HG03521 (cell line): ENCODE measurements around the gene OPALIN.
"Not testable (repeated sequence)": the region's sequence is repeated elsewhere in the genome, so short reads cannot be mapped to it uniquely, and the experiment has no call there.

Source experiments
- ATAC-seq: cut with Tn5 transposase; IDR thresholded peaks from one replicate; pipeline ENCODE4 v1.9.1; 2021; ENCODE audit warnings: mild to moderate bottlenecking, moderate library complexity; ENCODE audit not compliant: unreplicated experiment

OPALIN gene

DNA sequence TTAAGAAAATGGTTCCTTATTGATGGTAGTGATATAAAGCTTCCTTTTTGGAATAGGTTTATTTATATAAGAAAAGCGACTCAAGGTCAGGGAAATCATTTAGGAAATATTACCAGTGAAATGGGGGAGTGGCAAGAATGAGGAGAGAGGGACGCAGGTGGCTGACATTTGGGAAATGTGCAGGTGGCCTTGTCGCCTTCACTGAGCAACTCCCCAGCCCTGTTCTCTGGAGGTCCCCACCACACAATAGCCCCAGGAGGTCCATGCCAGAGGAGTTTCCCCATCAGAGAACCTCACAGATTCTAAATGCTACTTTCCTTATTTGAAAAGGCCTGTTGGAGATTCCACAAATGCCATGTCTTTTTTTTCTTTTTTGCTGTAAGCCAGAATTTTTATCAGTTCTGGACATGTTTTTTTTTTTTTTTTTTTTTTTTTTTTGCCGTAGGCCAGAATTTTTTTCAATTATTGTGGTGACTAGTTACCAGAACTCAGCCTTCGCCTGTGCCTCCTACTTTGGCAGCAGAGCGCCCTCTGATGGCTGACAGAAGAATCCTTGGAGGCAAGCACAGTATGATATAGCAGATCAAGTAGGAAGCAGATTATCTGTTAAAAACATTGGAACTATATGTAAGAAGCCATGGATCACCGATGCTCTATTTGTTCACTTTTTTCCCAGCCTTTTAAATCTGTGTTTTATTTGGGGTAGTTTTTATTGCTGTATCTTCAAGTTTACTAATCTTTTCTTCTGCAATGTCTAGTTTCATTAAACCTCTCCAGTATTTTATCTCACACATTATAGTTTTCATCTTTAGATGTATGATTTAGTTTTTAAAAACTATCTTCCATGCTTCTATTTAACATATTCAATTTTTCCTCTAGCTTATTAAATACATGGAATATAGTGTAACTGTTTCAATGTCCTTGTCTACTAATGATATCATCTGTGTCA lies 18.6 kb downstream of the OPALIN start:
- no peak for ATAC-seq

DNA sequence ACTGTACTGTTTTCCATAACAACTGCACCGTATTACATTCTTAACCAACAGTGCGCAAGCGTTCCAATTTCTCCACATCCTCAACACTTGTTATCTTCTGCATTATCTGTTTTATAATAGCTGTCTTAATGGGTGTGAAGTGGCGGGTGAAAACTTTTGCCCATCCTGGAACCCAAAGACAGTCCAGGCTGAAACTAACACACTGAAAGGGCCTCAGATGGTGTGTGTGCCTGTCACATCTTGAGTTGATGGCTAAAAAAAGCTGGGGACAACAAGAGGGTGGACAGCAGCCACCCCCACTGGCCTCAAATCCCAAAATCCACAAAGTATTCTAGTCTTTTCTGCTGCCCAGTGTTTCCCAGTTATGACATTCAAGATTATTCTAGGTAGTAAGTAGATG lies 19.4 kb downstream of the OPALIN start:
- ATAC-seq = no peak

DNA sequence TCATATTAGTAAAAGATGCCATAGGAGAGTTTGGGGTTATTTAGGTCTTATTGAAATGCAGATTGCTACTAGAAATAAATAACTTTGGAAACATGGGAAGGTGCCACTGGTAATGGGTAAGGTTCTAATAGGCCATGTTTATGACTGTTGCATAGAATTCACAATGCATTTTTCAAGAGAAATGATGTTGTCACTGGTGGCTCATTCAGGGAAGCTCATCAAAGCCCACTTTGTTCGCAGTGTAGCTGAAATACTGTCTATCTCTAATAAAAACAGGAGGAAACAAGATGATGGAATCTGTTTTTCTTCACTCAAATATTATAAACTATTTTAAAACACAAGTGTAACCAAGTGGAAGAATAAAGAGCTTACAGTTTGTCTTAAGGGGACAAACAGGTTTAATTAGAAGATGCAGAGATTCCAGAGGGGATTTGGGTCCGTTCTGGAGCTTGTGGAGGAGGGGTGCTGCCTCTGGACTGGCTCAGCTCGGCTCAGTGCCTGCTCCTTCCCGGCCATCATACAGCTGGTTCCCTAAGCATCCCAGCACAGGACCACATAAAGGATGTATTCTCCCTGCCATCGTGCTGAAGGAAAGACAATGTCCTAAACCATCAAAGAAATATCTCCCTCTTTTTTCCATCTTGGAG lies 20.4 kb downstream of the OPALIN start:
- ATAC-seq = no peak

- ATAC-seq = no peak
These were observed 21.7 kb downstream of the OPALIN start for GRCh38 chr10:96337106-96337505.

- ATAC-seq = no peak
These were observed 23.9 kb downstream of the OPALIN start for GRCh38 chr10:96334616-96335526.

GRCh38 chr10:96333101-96333500 lies 25.7 kb downstream of the OPALIN start:
- ATAC-seq = no peak

GRCh38 chr10:96327462-96327861 lies 31.3 kb downstream of the OPALIN start:
- ATAC-seq = no peak

- ATAC-seq = peak; percentile 89
These were observed 33.0 kb downstream of the OPALIN start for GRCh38 chr10:96325719-96326373.

GRCh38 chr10:96324447-96324846 lies 34.4 kb downstream of the OPALIN start:
- no peak for ATAC-seq

DNA sequence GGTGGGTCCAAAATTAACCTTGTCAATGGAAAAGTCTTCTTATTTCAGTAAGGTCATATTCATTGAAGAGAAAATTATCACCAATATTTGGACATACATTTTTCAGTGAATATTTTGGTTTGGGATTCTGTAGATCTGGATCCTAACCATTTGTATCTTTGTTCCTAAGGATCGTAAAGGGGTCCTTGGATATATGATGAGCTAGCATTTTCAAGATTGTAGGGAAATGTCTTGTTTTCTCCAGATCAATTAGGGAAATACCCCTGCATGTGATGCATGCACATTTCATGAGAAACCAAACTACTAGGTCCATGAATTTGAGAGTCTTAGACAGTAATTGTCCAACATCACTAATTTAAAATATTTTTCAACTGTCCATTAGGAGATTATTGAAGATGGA lies 36.5 kb downstream of the OPALIN start:
- ATAC-seq = no peak

DNA sequence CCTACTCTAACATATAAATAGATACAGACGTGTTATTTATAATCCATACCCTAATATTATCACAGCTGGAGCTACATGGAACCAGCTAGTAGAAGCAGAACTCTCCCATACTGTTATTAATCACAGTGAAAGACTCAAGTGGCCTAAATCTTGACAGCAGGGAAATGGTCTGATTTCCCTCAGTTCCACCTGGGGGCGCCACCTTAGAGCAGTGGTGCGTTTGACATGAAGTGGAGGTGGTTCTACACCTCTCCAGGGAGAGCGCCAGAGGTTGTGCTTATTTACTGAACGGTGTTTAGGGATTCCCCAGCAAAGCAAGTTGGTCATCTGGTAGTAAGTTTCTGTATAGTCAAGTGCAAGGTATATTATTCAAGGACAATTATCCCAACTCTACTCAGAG lies 37.0 kb downstream of the OPALIN start:
- ATAC-seq = no peak

DNA sequence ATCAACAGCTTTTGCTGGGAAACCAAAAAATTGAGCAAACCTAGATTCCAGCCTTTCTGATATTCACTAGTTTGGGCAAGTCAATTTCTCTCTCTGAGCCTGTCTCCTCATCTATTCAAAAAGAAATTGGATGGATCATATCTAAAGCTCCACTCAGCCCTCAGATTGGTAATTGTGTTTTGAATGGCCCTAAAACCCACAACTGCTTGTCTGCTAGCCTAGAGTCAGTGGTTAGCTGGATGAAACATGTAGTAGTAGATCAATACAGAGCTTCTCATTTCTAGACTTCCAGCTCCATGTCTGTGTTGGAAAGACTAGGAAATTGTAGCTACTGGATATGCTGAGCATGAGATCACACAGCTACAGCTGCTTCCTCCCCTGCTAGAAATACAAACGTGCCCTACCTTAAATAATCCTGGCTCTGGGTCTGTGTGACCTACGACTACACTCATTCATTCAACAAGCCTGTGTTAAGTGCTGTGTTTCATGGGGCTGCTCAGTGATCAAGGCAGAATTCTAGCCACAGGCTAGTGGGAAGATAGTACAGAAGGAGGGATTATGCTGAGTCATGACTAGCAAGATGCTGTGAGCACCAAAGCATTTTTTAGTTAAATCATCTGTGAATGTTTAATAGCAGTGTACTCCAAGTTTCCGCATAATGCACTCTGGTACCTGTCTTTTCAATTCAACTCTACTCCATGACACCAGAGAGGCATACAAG lies 38.9 kb downstream of the OPALIN start:
- no peak for ATAC-seq

DNA sequence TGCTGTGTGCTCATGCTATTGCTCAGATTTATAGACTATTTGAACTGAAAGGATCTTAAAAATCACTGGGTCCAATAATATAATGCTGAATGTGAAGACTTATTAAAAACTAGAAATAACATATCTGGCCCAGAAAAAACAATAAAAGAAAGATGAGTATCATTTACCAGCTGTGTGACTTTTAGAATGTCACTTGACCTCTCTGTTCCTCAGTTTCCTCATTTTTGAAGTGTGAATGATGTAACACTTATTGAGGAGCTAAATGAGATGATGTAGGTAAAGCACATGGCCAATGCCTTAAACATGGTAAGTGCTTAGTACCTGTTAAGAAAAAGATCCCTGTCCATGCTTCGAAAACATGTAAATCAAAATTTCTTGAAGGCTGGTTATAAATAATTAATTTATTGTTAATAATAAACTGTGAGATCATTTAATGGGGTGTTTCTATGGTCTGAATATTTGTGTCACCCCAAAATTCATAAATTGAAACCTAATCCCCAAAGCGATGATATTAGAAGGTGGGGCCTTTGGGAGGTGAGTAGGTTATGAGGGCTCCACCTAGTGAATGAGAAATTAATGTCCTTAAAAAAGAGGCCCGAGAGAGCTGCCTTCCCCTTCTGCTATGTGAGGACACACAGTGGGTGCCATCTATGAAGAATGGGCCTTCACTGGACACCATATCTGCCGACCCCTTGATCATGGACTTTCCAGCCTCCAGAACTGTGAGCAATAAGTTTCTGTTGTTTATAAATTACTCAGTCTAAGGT lies 41.6 kb downstream of the OPALIN start:
- no peak for ATAC-seq

DNA sequence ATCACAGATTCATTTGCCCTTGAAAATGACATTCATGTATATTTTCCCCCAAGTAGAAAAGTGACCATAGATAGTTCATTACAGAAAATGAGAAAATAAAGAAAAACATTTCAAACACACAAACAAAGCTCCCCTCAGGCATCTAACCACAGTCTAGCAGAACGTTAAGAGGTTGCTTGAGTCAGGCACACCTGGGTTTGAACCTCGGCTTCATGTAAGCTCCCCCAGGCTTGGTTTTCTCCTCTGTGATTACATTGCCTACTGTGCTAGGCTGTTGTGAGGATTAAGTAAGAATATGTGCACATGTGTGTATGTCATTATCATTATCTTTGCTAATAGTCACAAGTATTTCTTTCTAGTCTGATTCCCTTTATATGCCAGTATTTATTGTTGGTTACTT lies 45.5 kb downstream of the OPALIN start:
- ATAC-seq = no peak

DNA sequence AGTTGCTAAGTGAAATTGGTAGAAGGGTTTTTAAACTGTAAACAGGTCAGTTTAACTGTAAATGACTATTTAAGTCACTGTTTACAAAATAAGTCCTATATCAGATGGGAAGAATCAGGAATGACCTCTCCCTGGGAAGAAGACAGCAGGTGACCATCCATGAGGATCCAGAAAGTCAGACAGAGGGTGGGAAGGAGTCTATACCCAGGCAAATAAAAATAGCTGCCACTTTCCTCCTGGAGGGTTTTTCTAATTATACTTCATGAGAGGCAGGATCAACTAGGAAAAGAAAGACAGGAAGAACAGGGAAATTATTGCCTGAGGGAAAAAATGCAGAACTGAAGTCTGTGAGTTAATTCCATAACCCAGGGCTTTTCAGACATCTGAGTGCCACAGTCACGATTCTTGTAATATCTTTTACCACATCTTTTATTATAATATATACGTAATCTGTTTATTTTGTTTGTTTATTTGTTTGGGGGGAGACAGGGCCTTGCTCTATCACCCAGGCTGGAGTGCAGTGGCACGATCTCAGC lies 47.6 kb downstream of the OPALIN start:
- no peak for ATAC-seq

DNA sequence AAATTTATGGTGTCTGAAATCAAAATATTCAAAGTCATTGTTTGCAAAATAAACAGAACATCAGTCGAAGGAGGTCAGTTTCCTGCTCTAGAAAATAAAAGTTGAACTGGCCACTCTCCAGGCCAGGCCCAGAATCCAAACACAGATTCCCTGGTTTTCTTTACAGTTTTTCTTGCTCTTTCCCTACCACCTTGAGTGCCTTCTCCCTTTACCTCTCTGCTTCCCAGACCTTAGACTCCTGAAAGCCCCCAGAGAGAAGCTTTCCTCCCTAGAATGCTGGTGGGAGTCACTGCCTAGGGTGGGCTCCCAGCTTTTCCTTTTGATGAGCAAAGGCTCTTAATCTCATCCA lies 48.5 kb downstream of the OPALIN start:
- no peak for ATAC-seq

- no peak for ATAC-seq
These were observed 49.0 kb downstream of the OPALIN start for GRCh38 chr10:96309628-96310320.

DNA sequence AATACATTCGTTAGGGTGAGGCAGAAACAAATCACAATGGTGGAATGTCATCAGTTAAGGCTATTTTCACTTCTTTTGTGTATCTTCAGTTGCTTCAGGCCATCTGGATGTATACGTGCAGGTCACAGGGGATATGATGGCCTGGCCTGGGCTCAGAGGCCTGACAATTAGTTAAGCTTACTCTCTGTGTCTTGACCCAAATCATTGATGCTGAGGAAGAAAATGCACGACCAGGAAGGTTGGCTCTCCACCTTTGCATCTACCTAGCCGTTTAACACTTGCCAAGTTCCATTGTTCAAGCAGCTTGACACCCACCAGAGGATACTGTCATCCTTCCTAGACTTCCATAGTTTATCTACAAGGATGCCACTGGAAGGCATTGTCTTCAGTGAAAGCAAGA lies 49.9 kb downstream of the OPALIN start:
- not testable (repeated sequence) for ATAC-seq

- ATAC-seq = no peak
These were observed 52.3 kb downstream of the OPALIN start for GRCh38 chr10:96306516-96306915.
